Left cardiac atrium (tissue), 4 donors: ENCODE data around the gene SELENOK. TPM values are rescaled to one million over a fixed set of nuclear protein-coding genes. Genes with fewer than 3 reads are reported as not detected.
"Not testable (repeated sequence)": the region's sequence is repeated elsewhere in the genome, so short reads cannot be mapped to it uniquely, and the experiment has no call there.

Experiments
- ATAC-seq, 2 donors: fragments of 200-7000 bp; cut with Tn5 transposase; one replicate each; pipeline ENCODE4 v1.9.1; 2020; ENCODE audit warnings: mild to moderate bottlenecking in 2 of 2, moderate library complexity in 2 of 2
- DNase-seq: peaks from one replicate; pipeline ENCODE4 v3.0.0-alpha.2; 2020
- intact Hi-C, 2 donors: fragments of 100-400 bp; cut with DNase I; formaldehyde crosslinking; loops; one replicate each; pipeline versions ENCODE4 v1.14.1 to v1.15.1; 2022 to 2023
- long read RNA-seq: library from polyadenylated mRNA; unstranded; transcript quantifications from one replicate; pipeline ENCODE4 v2.0.0, GENCODE V29; 2021
- total RNA-seq, 2 donors: library from RNA; stranded (reverse); fragmentation: NEBNext Ultra II Directional; extraction: Animal tissue kit (Norgen Biotek cat#: 25700); gene quantifications; one replicate each; pipeline ENCODE4 v1.2.1, GENCODE V29; 2021
- donor health status: DM: no; HTN: yes; CAD: no.
- donor health status: DM: no; HTN: yes; CAD: no; lungs with severe emphysema.
- donor health status: DM: yes; HTN: yes; CAD: no.
- donor health status: Dilated cardiomyopathy.

The SELENOK gene
- total RNA-seq: 10 to 100 TPM; 69.1 to 99.9 TPM
- long read RNA-seq, transcript SELENOK-204 (5 exons, 1,633 nt): major isoform, 30 of 30 reads
- long read RNA-seq, partial matches to known transcripts: 0 of 30 reads
- long read RNA-seq, other reads (novel, unspliced or antisense): 0 of 30 reads

DNA sequence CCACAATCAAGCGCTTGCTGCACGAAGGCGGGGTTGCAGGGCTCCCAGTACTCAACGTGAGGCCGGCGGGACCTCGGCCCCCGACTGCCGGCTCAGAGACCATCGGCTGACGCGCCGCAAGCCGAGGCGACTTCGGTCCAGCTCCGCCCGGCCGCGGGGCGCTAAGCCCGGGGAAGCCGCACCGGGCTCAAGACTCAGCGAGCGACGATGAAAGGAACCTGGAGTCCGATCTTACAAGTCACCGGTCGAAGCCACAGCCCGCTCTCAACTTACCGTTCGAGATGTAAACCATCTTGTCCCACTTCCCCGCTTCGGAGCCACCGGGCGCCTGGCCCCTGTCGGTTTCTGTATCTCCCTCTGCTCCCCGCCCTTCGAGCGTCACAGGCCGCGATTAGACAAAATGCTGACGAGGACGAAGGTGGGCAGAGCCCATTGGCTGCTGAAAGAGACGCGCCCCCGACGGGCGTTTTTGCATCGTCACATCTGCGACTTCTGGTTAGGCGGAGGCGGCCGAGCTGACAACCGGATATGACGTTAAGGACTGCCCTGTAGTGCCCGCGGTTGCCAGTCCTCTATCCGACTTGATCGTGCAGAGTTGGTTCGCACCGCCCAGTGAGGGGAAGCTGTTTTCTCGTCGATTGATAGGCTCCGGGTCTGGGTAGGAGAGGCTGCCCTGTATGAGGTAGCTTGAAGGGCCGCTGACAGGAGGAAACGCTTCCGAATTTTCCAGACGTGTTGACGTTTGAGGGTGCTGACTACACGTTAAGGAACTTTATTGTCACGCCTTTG, at the start of gene SELENOK:
TSS of gene SELENOK (minus strand) at position 363 of the 789 bp plus-strand sequence.
- ATAC-seq (peak; percentile 98), DNase-seq (peak; percentile 99)
- intact Hi-C loops: no loop called here

DNA sequence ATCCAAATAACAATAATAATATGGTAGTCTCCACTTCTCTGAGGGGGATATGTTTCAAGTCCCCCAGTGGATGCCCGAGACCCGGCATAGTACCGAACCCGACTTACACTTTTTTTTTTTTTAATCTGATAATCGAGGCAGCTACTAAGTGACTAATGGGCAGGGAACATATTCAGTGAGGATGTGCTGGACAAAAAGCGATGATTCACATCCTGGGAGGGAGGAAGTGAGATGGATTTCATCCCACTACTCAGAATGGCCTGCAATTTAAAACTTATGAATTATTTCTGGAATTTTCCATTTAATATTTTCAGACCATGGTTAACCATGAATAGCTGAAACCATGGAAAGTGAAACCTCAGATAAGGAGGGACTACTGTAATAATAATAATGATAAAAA, 49.5 kb upstream of the SELENOK start:
- DNase-seq: no peak
- intact Hi-C loops: loop anchor here (10.0 kb wide), 2 partner anchors 184 to 194 kb away; partner anchors contain the start of gene CACNA2D3 (in 1 of the 2)
- ATAC-seq: no peak

DNA sequence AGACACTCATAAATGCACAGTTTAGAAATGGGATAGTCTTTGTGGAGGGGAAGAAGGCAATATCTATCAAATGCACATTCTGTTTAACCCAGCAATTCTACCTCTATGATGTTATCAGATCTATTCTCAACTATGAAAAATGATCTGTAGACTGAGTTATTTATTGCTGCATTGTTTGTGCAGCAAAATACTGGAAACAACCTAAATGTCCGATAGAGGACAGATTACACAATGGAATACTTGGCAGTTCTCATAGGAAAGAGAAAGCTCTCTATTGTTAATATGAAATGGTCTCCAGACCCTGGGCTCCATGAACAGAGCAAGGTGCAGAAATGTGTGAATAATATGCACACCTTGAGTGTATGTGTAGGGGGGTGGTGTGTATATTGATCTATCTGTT, 49.0 kb upstream of the SELENOK start:
- DNase-seq: no peak
- intact Hi-C loops: loop anchor here (10.0 kb wide), 2 partner anchors 184 to 194 kb away; partner anchors contain the start of gene CACNA2D3 (in 1 of the 2)
- no peak for ATAC-seq

DNA sequence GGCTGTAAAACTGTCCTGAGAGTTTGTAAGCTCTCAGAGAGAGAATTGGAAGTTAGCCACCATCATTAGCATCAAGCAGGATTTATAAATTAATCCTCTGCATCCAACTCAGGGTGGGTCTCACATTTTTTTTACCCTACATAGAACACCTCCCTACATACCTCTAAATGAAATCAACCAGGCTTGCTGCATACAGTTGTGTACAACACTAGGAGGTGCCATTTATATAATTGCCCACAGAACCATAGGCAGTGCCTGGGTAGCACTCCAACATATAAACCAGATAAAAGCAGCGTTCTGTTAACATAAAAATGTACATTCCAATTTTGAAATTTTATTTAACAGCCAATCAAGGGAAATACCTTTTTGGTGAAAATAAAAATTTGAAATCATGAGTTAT, 48.2 kb upstream of the SELENOK start:
- intact Hi-C loops: loop anchor here (10.0 kb wide), 2 partner anchors 185 to 195 kb away; partner anchors contain the start of gene CACNA2D3 (in 1 of the 2)

DNA sequence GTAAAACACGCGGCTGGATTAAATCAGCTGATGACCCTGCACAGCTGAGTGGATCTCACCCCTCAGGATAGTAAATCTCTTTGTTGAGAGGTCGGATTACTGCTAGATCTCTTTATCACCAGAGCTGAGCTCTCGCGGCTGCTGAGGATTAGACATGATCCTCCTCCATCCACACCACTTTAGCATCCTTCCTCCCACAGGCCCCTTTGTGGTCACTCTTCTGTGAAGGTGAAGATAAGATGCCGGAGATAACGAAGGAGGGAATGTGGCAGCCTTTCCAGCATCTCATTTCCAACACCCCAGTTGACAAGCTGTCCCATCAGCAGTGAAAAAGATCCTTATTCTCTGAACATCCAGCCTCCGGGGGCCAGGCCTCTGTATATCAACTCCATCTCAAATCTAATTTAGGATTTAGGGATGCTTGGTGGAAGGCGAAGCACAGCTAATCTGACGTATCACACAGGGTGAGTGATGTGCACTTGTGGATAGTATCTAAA, 47.5 kb upstream of the SELENOK start:
- intact Hi-C loops: no loop called here
- ATAC-seq: peak in 1 of 2 donors; percentile 32
- DNase-seq: no peak

More for the DNA sequence above, 48.2 kb upstream of the SELENOK start:
- ATAC-seq: no peak
- DNase-seq: no peak

DNA sequence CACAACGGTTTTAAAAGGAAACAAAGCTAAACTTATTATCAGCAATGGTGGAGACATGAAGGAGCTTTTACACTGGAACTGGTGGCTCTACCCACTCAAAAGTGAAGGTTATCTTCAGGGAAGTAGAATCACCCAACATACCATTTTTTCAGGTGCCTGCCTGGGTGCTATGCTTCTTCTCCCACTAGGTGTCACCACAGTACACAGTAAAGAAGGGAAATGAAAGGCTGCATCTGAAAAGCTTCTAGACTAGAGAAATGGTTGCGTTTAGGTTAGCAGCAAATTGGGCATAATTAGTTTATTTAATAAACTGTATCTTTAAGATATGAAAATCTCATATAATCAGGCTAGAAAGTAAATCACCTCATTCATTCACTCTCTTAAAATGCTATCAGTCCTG, 47.0 kb upstream of the SELENOK start:
- intact Hi-C loops: no loop called here
- DNase-seq (no peak), ATAC-seq (peak; percentile 44 to 79)

DNA sequence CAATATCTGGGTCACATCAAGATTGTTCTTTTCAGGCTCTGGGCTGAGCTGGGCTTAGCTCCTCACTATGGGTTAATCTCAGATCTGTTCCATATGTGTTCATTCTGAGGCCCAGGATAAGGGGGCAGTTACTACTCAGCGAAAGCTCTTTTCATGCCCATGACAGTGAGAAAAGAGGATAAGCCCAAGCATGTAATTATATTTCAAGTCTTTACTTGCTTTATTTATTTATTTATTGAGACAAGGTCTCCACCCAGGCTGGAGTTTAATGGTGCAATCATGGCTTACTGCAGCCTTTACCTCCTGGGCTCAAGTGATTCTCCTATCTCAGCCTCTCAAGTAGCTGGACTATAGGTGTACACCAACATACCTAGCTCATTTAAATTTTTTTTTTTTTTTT, 44.7 kb upstream of the SELENOK start:
- no peak for ATAC-seq
- intact Hi-C loops: no loop called here
- no peak for DNase-seq

DNA sequence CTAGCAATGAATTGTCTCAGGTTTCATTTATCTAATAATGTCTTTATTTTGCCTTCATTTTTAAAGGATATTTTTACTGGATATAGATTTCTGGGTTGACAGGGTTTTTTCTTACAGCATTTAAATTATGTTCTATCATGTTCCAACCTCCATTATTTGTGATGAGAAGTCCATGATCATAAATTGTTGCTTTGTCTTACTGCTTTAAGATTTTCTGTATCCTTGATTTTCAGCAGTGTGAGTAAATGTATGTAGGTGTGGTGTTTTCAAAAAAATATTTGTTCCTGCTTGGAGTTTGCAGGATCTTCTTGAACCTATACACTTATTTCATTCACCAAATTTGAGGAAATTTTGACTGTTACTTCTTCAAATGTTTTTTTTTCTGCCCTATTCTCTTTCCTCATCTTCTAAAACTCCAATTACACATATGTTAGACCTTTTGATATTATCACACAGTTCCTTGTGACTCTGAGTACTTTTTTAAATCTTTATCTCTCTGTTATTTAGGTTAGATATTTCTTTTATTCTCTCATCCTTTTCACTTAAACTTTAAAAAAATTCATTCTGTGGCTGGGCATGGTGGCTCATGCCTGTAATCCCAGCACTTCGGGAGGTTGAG, 43.7 kb upstream of the SELENOK start:
- DNase-seq (no peak), ATAC-seq (no peak)
- intact Hi-C loops: no loop called here

DNA sequence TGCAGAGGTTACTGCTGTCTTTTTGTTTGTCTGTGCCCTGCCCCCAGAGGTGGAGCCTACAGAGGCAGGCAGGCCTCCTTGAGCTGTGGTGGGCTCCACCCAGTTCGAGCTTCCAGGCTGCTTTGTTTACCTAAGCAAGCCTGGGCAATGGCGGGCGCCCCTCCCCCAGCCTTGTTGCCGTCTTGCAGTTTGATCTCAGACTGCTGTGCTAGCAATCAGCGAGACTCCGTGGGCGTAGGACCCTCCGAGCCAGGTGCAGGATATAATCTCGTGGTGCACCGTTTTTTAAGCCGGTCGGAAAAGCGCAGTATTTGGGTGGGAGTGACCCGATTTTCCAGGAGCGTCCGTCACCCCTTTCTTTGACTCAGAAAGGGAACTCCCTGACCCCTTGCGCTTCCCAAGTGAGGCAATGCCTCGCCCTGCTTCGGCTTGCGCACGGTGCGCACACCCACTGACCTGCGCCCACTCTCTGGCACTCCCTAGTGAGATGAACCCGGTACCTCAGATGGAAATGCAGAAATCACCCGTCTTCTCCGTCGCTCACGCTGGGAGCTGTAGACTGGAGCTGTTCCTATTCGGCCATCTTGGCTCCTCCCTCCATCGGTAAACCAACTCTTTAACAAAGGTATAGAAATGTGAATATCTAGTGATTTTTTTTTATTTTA, 35.7 kb upstream of the SELENOK start:
- DNase-seq, intact Hi-C loops, ATAC-seq: not testable (repeated sequence)

DNA sequence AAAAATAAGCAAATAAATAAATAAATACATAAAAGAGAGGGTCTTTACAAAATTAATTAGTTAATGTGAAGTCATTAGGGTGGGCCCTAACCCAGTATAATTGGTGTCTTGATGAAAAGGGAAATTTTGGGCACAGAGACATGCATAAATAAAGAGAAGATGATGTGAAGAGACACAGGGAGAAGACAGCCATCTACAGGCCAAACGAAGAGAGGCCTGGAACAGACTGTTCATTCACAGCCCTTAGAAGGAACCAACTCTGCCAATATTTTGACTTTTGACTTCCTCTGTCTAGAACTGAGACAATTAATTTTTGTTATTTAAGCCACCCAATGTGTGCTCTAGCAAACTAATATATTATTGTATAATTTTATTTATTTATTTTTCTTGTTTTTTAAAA, 29.6 kb upstream of the SELENOK start:
- DNase-seq (no peak), ATAC-seq (no peak)
- intact Hi-C loops: no loop called here

DNA sequence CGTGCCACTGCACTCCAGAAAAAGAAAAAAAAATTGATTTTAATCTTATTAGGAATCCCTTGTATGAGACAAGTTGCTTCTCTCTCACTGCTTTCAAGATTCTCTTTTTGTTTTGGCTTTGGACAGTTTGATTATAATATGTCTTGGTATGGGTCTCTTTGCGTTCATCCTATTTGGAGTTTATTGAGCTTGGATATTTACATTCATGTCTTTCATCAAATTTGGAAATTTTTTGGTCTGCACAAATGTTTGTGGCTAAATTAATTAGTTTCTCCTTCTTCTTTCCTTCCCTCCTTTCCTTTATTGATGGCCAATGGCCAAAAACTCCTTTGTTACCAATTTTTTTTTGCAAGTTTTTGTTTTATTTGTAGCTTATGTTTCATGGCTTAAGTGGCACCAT, 28.1 kb upstream of the SELENOK start:
- intact Hi-C loops: no loop called here
- DNase-seq (no peak), ATAC-seq (no peak)

DNA sequence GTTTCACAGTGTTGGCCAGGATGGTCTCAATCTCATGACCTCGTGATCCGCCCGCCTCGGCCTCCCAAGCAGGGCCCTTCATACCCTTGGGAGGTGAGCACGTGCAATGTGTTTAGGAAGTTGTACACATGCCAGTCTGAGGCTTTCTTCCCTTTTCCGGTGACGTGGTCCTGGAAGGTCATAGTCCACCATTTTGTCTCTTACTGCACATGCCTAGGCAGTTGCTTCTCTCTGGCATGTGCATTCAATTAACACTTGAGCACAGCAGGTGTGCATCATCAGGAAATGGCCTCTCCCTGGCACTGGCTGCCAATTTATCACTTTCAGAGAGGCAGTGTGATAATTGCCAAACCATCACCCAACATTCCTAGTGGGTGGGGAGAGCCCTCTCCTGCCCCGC, 21.7 kb upstream of the SELENOK start:
- ATAC-seq (no peak), DNase-seq (no peak)
- intact Hi-C loops: no loop called here

DNA sequence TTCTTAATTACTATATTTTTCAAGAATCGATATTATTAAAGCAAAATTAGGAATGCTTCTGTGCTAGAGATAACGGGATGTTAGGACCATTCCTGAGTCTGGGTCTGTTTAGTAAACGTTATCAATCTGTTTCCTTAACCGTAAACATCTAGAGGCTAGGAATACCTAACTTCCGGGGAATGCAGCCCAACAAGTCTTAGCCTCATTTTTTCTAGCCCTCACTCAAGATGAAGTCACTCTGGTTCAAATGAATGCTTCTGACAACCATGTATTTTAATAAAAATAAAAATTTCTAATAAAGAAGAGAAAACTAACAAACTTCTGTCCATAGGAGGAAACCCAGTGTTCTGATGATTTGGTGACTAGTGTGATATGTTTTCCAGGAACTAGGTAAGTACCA, 11.1 kb upstream of the SELENOK start:
- no peak for ATAC-seq
- intact Hi-C loops: no loop called here
- no peak for DNase-seq

DNA sequence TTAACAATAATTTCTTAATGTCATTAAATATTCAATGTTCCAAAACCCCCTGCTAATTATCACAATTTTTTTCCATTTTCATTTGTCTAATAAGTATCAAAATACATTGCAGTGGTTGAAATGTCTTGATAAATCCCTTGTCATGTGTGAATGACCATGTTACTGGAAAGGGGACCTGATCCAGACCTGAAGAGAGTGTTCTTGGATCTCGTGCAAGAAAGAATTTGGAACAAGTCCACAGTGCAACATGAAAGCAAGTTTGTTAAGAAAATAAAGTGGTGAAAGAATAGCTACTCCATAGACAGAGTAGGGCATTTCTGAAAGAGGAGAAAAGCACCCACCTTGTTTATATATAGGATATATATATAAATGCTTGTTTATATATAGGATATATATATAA, 10.4 kb upstream of the SELENOK start:
- no peak for DNase-seq
- no peak for ATAC-seq
- intact Hi-C loops: no loop called here

DNA sequence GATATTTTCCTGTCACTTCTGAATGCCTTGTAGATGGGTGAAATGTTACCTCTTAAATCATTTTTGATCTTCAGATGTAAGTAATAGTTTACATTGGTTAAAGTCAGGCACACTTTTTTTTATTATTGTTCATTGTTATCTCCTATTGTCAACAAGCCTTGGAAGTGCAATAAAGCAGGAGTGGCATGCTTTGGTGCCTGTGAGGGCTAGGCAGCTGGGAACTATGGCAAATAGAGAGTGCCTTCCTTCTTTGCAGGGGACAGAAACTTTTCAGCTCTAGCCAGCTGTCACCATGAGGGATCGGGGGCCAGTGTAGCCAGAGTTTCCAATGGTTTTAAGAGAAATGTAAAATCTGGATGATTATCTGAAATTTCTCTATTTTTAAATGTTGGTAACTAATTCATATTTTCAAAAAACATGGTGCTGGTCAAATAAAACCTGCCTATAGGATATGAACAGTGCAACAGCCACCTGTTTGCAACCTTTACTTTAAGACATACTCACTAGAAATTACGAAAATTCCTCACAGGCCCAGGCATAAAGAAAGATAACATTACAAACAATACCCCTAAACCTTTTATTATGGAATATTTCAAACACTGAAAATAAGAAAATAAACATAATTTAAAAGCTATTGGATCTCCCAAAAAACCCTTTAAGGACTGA, 9.1 kb upstream of the SELENOK start:
- DNase-seq: no peak
- intact Hi-C loops: no loop called here
- no peak for ATAC-seq

DNA sequence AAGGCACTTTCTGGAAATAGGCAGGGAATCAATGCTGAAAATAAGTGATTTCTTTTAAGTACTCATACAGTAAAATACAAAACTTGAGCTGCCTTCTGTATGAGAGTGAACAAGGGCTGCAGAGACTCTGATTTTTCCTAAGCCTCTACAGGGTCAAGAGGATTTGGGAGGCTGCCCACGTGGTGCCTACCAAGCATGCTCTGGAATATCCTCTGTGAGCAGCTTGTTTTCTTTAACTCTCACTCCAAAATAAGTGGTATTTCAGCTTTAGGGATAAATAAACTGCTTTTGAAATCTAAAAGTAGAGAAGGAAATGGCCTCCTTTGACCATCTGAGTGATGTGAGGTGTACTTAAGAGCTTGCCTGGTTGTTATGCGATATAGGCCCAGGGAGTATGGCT, 8.1 kb upstream of the SELENOK start:
- ATAC-seq (no peak), DNase-seq (no peak)
- intact Hi-C loops: no loop called here

DNA sequence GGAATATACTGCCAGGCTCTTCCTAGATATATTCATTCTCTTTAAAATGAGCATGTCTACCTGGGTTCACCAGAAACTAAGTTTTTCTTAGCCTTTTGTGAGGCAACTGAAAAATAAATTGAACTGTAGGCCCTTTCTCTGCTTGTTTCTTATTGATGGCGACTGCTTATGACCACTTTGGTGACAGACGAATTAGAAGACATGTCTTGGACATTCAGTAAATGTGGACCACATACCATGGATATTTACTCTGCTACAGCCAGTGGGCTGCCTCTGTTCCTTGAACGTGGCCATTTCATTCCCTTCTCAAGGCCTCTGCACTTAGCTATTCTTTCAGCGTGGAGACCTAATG, 603 bp upstream of the SELENOK start:
- intact Hi-C loops: no loop called here
- no peak for ATAC-seq
- DNase-seq: no peak

DNA sequence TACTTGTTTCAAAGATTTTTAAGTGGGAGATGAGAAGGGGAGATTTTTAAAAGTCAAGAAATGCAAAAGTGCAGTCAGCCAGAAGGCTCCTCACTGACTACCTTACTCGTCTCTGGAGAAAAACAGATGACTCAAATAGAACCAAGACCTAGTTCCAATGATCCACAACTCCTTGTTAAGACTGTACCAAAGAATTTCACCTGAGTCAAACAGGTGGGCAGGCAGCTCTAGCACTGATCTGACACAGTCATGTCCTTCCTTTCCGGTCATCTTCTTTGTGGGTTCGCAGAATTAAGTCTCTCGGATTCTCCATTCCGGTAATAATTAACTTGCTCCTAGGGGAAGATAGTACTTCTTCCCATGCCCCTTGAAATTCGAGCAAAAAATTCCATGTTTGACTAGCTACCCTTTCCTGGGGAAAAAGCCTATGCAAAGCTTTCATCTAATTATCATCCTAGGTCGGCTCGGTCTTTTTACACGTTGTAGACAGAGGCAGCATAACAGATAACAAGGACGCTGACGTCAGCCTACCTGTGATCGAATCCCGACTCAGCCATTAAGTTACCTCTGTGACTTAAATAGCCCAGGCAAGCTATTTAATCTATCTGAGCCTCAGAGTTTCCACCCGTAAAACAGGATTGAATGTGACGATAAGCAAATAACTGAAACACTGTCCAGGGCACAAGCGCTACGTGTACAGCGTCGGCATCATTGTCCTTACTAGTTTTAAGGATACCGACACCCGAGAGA, 758 bp downstream of the SELENOK start:
- intact Hi-C loops: no loop called here
- peak in 1 of 2 donors; percentile 29 for ATAC-seq
- DNase-seq: no peak

DNA sequence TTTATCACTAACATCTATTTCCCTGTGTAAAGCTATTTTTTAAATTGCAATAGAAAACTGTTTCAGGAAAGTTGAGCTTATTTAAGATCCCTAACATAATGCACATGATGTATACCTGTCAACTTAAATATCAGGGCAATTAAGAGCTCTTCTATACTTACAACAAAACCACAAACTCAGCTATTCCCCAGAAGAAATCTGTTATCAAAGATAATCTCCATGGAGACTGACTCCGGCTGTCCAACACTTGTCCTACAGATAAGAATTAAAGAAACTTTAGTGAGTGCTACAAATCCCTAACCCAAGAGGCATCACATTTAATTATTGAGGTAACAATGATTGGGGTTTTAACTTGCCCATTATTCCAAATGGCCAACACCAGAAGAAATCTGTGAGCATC, 3.4 kb downstream of the SELENOK start:
- DNase-seq: no peak
- intact Hi-C loops: no loop called here
- ATAC-seq: no peak
